ENCODE data around the gene ATOX1. TPM values are rescaled to one million over a fixed set of nuclear protein-coding genes. Genes with fewer than 3 reads are reported as not detected.

ATOX1 gene
- total and polyA plus RNA-seq, 2 of the 13 experiments (the other 11 are each of a cell fraction or from before 2014, with no cell fraction given): 62.4 to 124 TPM

DNA sequence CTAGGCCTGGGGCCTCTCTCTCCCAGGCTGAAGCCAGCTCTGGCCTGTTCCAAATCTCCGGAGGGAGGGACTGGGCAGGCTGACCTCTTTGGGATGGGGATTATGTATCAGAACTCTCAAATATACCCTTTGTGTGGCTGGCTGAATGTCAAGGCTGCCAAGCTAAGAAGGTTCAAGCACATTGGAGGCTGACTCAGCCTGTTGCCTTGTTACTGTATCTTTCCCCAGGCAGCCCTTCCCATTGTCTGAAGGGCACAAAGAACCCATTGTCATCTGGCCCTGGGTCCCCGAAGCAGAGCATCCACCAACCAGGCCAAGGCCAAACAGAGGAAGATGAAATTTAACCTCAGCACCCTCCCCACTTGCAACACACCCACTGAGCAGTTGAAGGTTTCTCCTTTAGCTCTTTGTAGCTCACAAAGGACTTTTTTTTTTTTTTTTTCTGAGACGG is 64.4 kb downstream of the ATOX1 start (continued):
- no peak for TF ChIP-seq ZNF574 (CRISPR knock-in tag; IDR thresholded peaks at IDR 0.05)
- TF ChIP-seq FOXK1 (CRISPR knock-in tag; IDR thresholded peaks at IDR 0.05; ENCODE audit: borderline replicate concordance, low read depth): peak; percentile 55; the same call in 1 of the 2 replicates
- peak; percentile 34; the same call in 1 of the 2 replicates for TF ChIP-seq SAP130 (CRISPR knock-in tag; IDR thresholded peaks at IDR 0.05; ENCODE audit: low read depth)
- 0 out of 2 replicates have a peak, but pooled peaks have one; percentile 15 for TF ChIP-seq MED1 (CRISPR knock-in tag; IDR thresholded peaks at IDR 0.05)
- no peak for TF ChIP-seq SOX6 (IDR thresholded peaks at IDR 0.05)
- peak; percentile 99 for TF ChIP-seq SOX6 (CRISPR knock-in tag; IDR thresholded peaks at IDR 0.05)
- peak; percentile 20 for TF ChIP-seq TEAD3 (CRISPR knock-in tag; optimal IDR thresholded peaks at IDR 0.05; ENCODE audit: borderline replicate concordance)
- TF ChIP-seq, protein P1, sequence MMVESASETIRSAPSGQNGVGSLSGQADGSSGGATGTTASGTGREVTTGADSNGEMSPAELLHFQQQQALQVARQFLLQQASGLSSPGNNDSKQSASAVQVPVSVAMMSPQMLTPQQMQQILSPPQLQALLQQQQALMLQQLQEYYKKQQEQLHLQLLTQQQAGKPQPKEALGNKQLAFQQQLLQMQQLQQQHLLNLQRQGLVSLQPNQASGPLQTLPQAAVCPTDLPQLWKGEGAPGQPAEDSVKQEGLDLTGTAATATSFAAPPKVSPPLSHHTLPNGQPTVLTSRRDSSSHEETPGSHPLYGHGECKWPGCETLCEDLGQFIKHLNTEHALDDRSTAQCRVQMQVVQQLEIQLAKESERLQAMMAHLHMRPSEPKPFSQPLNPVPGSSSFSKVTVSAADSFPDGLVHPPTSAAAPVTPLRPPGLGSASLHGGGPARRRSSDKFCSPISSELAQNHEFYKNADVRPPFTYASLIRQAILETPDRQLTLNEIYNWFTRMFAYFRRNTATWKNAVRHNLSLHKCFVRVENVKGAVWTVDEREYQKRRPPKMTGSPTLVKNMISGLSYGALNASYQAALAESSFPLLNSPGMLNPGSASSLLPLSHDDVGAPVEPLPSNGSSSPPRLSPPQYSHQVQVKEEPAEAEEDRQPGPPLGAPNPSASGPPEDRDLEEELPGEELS (CRISPR knock-in tag; IDR thresholded peaks at IDR 0.05): peak; percentile 68
- 0 out of 2 replicates have a peak, but pooled peaks have one; percentile 38 for TF ChIP-seq MAF1 (CRISPR knock-in tag; IDR thresholded peaks at IDR 0.05; ENCODE audit: borderline replicate concordance)
- no peak for TF ChIP-seq SYNCRIP (IDR thresholded peaks at IDR 0.05; ENCODE audit: insufficient read depth, low read depth, low read length)
- no peak for TF ChIP-seq ZNF564 (CRISPR knock-in tag; IDR thresholded peaks at IDR 0.05)
- TF ChIP-seq HNF1A (IDR thresholded peaks at IDR 0.05; ENCODE audit: low read depth): no peak
- peak; percentile 54; the same call in 1 of the 2 replicates for TF ChIP-seq HNF1A (CRISPR knock-in tag; IDR thresholded peaks at IDR 0.05; ENCODE audit: borderline replicate concordance)
- no peak for TF ChIP-seq RFXAP (CRISPR knock-in tag; IDR thresholded peaks at IDR 0.05; ENCODE audit: borderline replicate concordance)
- no peak for TF ChIP-seq ZNF749 (CRISPR knock-in tag; IDR thresholded peaks at IDR 0.05; ENCODE audit: borderline replicate concordance)
- no peak for TF ChIP-seq TEAD2 (CRISPR knock-in tag; IDR thresholded peaks at IDR 0.05)

All from HepG2 (cell line).